Stimulated activated CD4-positive, alpha-beta T cell treated with anti-CD3 and anti-CD28 coated beads, Interleukin-2, amount 100 ng/mL, for 24 hours (primary cell): ENCODE results near the gene INAFM2.

Experiments used
- DNase-seq, 2 donors: peaks; one replicate each; pipeline ENCODE4 v3.0.0-alpha.2; 2020

The INAFM2 gene

GRCh38 chr15:40323239-40323952 is at the start of gene INAFM2:
Gene INAFM2 (plus strand): TSS chr15:40323692. CDS start chr15:40324056, 364 bp downstream.
- peak; percentile 88 to 89 for DNase-seq

GRCh38 chr15:40274350-40275274 is 48.9 kb upstream of the INAFM2 start:
- DNase-seq, result peak; percentile 91 to 94

- no peak for DNase-seq
These were observed 48.0 kb upstream of the INAFM2 start for GRCh38 chr15:40275523-40275922.

GRCh38 chr15:40275954-40276353 is 47.5 kb upstream of the INAFM2 start:
- no peak for DNase-seq

GRCh38 chr15:40276927-40277326 is 46.6 kb upstream of the INAFM2 start:
- no peak for DNase-seq

GRCh38 chr15:40277471-40277870 is 46.0 kb upstream of the INAFM2 start:
- no peak for DNase-seq

- no peak for DNase-seq
These were observed 45.5 kb upstream of the INAFM2 start for GRCh38 chr15:40278026-40278425.

GRCh38 chr15:40279437-40280141 is 43.9 kb upstream of the INAFM2 start:
- peak; percentile 80 to 82 for DNase-seq

- no peak for DNase-seq
These were observed 43.0 kb upstream of the INAFM2 start for GRCh38 chr15:40280260-40281056.

- DNase-seq, result no peak
These were observed 42.3 kb upstream of the INAFM2 start for GRCh38 chr15:40281057-40281800.

GRCh38 chr15:40281801-40282146 is 41.7 kb upstream of the INAFM2 start:
- DNase-seq, result no peak

- peak; percentile 48 to 63 for DNase-seq
These were observed 41.2 kb upstream of the INAFM2 start for GRCh38 chr15:40282147-40282868.

GRCh38 chr15:40282869-40283614 is 40.5 kb upstream of the INAFM2 start, which contains the start of gene ANKRD63:
Gene ANKRD63 (minus strand): TSS chr15:40283064. CDS start chr15:40282586, 478 bp downstream.
- peak; percentile 38 to 48 for DNase-seq

GRCh38 chr15:40283615-40284300 is 39.7 kb upstream of the INAFM2 start:
- DNase-seq, result no peak

GRCh38 chr15:40285151-40285550 is 38.3 kb upstream of the INAFM2 start:
- DNase-seq, result no peak

GRCh38 chr15:40285554-40286011 is 37.9 kb upstream of the INAFM2 start:
- DNase-seq, result no peak

GRCh38 chr15:40286061-40286532 is 37.4 kb upstream of the INAFM2 start:
- no peak for DNase-seq

GRCh38 chr15:40286794-40287193 is 36.7 kb upstream of the INAFM2 start:
- no peak for DNase-seq

GRCh38 chr15:40287505-40287904 is 36.0 kb upstream of the INAFM2 start:
- DNase-seq, result no peak
